ENCODE data around the gene PIN1.

PIN1 gene

DNA sequence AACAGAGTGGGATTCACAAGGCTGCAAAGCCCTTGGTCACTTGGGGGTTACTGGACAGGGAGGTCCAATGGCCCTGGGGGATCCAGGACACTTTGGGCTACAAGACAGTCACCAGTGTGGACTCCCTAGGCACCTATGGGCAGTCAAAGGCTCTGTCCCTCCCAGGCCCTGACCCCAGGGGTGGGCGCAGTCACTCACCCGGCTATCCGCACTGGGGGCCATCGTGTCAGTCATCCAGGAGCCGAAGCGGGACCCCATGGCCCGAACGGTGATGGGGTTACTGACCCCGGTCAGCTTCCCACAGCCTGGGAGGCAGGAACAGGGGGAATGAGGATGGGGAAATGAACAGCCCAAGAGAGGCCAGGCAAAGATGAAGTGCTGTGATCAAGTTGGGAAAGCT is 21.5 kb downstream of the PIN1 start:
- DNase-seq (ENCODE audit: low read depth, low spot score), result no peak

DNA sequence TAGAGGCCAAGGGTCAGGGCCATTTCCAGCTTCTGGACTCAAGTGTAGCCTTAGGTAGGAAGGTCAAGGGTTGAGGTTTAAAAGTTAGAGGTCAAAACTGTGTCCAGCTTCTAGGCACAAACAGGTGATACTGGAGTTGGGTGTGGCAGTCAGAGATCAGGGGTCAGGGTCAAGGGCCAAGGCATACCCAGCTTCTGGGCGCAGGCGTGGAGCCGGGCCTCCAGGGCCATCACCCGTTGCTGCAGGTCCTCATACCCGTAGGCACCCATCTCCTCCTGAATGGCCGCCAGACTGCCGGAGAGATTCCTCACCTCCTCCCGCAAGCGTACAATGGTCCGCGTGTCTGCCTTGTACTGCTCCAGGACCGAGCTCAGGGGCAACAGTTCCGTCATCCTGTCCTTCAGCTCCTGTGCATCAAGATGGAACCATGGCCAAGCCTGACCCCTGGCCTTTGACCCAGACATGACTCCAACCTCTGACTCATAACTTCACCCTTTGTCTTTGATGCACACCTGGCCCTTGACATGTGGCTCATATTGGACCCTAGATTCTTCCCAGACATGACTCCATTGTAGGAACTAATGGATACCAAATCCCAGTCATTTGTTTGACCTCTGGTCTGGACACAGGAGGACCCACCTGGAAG is 22.1 kb downstream of the PIN1 start:
- DNase-seq (ENCODE audit: low read depth, low spot score), result no peak

DNA sequence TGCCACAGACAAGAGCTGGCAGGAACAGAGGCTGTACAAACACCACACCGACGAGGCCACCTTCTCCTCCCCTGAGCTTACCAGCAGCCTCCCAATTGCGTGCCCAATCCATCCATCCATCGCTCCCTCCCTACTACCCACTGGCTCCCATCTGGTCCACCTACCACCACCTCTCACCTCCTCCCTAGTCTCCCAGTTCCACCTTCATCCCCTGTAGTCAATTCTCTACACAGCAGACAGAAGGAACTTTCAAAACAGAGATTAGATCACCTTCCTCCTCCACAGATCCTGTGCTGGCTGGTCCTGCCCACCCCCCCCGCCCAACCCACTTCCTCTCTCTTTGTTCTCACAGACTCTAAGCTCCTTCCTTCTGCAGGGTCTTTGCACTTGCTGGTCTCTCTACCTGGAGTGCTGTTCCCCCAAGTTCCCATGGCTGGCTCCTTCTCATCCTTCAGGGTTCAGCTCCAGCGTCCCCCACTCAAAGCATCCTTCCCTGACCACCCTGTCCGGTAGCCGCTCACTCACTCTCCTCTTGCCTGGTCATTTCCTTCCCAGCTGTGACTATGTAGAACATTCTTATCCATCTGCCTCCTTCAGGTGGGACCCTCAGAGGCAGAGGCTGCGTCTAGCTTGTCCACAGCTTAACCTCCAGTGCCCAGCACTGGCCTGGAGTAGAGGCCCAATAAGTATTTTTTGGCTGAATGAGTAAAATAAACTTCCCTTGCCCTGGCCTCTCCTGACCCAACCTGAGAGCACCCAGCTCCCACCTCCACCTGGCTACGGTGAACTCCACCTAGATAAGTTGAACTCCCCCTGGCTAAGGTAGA is 23.0 kb downstream of the PIN1 start:
- DNase-seq (ENCODE audit: low read depth, low spot score), result no peak

DNA sequence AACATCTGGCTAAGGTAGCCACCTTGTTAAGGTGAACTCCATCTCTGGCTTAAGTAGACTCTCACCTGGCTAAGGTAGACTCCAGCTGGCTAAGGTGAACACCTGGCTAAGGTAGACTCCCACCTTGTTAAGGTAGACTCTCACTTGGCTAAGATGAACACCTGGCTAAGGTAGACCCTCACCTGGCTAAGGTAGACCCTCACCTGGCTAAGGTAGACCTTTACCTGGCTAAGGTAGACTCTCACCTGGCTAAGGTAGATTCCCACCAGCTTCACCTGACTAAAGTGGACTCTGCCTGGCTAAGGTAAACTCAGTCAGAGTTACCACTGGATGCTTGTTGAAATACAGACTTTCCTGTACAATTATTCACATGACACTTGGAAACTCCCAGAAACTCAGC is 23.6 kb downstream of the PIN1 start:
- DNase-seq (ENCODE audit: low read depth, low spot score), result no peak

DNA sequence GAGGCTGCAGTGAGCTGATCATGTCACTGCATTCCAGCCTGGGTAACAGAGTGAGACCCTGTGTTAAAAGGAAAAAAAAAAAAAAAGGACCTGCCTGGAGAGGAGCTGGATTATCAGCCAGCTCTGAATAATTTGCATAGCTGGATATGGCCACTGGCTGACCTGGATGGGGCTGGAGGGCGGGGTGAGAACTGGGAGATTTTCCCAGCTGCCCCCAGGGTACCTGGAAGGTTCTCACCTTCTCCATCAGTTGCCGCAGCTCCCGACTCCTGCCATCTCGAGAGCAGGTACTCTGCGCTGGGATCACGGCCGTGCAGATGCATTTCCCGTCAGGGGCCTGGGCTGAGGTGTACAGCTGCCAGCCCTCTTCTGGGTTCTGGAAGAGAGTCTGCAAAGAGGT is 25.3 kb downstream of the PIN1 start:
- no peak for DNase-seq (ENCODE audit: low read depth, low spot score)

DNA sequence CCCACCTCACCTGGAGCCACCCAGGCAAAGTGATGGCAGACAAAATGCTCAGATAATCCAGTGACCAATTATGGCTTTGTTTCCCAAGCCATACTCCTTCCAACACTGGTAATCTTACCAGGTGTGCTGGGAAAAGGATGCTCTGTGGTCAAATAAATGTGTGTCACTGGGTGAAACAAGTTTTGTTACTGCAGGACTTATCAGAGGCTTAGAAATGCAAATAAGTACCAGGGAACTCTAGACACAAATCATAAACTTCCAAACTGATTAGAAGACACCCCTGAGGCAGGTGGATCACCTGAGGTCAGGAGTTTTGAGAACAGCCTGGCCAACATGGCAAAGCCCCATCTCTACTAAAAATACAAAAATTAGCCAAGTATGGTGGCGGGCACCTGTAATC is 26.4 kb downstream of the PIN1 start:
- no peak for DNase-seq (ENCODE audit: low read depth, low spot score)

DNA sequence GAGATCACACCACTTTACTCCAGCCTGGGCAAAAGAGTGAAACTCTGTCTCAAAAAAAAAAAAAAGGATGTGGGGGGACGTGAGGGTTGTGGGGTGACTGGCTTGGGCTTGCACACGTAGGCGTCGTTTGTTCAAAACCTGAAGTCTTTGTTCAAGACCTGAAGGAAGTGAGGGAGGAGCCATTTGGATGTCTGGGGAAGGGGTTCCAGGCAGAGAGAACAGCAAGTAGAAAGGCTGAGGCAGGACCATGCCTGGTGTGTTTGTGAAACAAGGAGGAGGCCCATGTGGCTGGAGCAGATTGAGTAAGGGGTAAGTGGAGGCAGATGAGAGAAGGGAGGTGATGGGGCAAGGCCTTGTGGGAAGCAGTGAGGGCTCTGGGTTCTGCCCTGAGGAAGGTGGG is 27.8 kb downstream of the PIN1 start:
- no peak for DNase-seq (ENCODE audit: low read depth, low spot score)

DNA sequence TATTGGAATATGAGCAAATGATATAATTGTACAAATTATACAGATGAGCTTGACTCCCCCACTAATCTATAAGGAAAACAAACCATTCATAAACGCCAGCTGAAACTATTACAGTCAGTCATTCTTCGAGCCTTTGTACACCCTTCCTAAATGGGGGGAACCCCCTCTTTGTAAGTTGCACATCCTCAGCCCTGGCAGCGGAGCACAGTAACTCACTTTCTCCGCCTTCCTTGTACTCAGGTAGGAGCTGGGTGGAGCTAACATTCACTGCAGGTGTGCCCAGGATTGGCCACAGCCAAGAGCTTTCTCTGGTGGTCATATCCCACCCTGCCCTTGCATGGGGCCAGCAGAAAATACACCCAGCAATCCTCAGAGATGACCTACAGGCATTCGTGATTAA is 28.6 kb downstream of the PIN1 start:
- DNase-seq (ENCODE audit: low read depth, low spot score), result no peak

DNA sequence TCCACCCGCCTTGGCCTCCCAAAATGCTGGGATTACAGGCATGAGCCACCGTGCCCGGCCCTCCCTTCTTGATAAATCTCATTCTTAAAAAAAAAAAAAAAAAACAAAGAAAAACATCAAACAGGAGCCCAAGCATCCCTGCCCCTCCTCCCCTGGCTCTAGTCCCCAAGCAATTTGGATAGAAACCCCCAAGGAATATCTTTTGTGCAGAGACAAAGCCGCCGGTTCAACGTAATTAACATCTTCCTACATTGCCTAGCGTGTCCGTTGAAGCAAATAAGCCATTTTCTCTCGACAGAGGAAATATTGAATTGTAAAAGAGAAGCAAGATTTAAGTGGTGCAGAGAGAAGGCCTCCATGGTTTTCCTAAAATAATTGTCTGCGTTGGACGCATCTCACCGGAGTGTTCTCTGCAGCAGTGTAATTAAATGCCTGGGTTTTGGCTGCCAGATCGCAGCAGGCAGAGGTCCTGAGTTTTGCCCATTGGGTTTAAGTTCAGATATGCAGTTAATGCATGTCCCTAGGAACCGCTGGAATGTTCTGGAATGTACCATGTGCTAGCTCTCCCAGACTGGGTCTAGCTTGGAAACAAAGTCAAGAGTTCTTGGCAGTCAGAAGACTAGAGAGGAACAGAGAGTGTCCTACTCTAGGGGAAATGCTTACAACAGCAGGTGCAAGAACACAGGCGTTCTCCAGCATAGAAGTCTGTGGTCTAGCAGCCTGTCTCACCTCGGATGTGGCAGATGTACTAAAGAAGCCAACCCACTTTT is 30.8 kb downstream of the PIN1 start:
- DNase-seq (ENCODE audit: low read depth, low spot score), result peak; percentile 27

DNA sequence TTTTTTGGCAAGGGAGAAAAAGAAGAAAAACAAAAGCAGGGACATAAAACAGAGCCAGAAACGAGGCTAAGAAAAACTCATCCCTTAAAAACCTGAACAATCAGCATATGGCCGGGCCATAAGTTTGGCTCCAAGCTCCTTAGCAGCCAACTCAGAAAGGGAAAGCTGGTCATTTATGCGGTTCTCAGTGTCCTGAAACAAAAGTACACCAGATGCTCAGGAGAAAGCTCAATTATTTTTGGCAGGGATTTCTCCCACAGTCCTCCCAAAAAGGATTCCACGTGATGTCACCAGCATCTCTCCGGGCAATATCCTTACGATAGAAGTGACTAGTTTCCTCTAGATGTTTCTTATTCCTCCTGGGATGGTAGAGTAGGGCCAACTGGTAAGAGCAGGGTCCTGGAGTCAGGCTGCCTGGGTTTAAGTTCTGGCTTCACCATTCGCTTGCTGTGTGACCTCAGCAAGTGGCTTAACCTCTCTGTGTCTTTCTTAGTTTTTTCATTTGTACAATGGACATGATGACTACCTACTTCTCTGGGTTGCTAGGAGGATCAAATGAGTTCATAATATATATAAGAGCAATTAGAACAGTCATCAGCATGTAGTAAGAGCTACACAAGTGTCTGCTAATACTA is 34.0 kb downstream of the PIN1 start:
- no peak for DNase-seq (ENCODE audit: low read depth, low spot score)

DNA sequence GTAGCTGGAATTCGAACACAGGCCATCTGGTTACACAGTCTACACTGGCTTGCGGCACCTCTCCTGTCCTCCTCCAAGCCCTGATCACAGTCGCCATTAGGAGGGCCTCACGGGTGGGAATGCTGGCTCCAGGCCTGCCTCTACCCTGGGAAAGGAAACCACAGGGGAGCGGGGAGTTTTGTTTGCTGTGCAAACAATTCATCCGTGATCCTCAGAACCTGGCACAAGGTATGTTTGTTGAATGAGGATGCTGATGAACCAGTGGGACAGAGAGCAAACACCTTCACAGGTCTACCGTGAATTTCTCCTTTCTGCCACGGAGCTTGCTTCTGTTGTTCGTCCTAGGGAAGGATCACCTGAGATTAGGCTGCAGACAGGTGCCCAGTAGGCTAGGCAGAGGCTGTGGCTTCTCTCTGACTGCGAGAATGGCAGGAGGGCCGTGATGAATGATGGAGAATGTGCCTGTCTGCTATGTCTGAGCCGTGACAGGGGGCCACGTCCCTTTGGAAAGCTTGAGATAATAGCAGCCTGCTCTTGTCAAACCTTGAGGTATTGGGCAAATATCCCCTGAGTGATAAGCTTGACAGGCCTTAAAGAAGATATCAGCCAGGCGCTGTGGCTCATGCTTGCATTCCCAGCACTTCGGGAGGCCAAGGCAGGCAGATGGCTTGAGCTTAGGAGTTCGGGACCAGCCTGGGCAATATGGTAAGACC is 36.7 kb downstream of the PIN1 start:
- no peak for DNase-seq (ENCODE audit: low read depth, low spot score)

DNA sequence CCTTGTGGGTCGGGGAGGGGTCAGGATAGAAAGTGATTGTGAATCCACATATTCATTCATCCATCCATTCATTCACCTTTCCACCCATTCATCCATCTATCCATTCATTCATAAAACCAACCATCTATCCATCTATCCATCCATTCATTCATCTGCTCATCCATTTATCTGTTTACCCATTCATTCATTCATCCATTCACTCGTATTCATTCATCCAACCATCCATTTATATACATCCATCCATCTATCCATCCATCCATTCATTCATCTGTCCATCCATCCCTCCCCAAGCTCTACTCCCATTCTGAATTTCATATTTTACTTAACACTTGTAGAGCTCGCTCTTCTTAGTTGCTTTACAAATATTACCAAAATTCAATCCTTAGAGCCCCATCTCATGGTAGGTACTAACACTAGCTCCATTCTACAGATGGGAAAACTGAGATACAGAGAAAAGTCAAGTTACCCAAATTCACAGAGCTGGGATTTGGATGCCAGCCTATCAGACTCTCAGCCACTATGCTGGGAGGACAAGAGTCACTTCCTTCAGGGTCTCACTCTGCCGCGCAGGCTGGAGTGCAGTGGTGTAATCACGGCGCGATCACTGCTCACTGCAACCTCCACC is 37.6 kb downstream of the PIN1 start:
- no peak for DNase-seq (ENCODE audit: low read depth, low spot score)

DNA sequence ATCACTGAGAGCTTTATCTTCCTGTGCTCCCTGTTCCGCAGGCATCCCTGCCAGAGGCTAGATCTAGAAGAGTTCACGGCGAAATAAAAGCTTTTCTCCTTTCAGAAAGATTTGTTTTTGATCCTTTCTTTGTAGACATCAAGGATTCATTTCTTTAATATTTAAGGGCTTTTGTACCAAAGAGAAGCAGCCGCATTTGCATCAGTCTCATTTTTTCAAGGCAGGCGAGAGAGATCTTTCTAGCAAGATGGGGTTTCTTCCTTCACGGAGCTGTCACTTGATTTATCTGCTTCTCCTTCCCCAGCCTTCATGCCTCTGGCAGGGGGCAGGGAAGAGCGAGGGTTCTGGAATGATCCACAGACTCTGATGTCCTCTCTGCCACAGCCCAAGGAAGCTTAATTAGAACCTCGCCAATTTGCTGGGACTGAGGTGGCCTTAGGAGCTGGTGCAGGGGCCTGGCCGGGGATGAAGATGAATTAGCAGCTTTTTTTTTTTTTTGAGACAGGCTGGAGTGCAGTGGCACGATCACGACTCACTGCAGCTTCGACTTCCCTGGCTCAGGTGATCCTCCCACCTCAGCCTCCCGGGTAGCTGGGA is 40.0 kb downstream of the PIN1 start:
- no peak for DNase-seq (ENCODE audit: low read depth, low spot score)

DNA sequence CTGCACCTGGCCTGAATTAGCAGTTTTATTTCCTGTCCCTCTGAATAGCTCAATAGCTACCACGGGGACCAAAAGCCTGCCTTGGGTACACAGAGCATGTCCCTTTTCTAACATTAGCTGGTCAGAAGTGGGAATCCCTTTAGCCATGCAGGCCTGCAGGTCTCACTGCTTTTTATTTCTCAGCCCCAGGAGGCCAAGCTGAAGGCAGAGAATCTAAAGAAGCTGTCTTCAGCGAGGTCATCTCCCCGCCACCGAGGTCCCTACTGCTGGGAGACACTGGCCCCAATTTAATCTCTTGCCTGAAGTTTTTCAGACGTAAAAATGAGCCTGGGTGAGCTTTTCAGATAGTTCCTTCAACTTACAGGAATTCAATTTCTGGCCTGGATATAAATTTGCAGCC is 40.7 kb downstream of the PIN1 start:
- DNase-seq (ENCODE audit: low read depth, low spot score), result no peak

DNA sequence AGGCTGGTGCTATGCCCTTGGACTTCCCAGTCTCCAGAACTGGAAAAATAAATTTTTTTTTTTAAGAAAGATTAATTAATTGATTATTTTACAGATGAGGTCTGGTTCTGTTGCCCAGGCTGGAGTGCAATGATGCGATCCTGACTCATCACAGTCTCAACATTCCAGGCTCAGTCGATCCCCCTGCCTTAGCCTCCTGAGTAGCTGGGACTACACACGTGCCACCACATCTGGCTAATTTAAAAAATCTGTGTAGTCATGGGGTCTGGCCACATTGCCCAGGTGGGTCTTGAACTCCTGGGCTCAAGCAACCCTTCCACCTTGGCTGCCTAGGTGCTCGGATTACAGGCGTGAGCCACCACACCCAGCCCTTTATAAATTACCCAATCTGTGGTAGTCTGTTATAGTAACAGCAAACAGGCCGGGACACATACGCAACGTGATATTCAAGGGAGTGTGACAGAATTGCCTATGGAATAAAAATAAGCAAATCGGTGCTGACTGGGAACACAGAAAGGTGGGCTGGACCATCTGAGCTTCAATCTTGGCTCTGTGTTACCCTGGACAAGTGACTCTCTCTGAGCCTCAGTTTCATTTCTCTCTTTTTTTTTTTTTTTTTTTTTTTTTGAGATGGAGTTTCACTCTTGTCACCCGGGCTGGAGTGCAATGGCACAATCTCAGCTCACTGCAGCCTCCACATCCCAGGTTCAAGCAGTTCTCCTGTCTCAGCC is 42.8 kb downstream of the PIN1 start:
- peak; percentile 31 for DNase-seq (ENCODE audit: low read depth, low spot score)

DNA sequence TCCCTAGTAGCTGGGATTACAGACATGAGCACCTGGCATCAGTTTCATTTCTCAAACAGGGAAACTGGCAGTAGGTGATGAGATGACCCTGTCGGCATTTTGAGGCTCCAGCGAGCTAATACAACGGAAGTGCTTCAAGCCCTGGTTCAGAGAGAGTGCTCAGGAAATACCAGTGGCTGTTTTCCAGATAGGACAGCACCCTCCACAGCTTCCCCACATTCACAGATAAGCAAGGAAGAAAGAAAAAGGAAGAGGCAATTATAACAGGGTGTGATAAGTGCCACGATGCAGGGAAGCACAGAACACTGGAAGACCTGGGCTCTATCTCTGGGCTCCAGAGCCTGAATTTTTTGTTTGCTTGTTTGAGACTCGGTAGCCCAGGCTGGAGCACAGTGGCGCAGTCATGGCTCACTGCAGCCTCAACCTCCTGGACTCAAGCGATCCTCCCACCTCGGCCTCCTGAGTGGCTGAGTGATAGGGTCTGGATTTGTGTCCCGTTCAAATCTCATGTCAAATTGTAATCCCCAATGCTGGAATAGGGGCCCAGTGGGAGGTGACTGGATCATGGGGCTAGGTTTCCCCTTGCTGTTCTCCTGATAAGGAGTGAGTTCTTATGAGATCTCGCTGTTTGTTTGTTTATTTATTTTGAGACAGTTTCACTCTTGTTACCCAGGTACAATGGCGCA is 43.5 kb downstream of the PIN1 start:
- peak; percentile 44 for DNase-seq (ENCODE audit: low read depth, low spot score)

DNA sequence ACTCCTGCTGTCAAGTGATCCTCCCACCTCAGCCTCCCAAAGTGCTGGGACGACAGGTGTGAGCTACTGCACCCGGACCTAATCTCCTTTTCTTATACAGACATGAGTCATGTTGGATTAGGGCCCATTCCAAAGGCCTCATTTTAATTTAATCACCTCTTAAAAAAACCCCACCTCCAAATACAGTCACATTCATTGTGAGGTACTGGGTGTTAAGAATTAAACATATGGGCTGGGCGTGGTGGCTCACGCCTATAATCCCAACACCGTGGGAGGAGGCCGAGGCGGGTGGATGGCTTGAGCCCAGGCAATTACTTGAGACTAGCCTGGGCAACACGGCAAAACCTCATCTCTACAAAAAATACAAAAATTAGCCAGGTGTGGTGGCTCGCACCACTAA is 46.6 kb downstream of the PIN1 start:
- DNase-seq (ENCODE audit: low read depth, low spot score), result no peak

DNA sequence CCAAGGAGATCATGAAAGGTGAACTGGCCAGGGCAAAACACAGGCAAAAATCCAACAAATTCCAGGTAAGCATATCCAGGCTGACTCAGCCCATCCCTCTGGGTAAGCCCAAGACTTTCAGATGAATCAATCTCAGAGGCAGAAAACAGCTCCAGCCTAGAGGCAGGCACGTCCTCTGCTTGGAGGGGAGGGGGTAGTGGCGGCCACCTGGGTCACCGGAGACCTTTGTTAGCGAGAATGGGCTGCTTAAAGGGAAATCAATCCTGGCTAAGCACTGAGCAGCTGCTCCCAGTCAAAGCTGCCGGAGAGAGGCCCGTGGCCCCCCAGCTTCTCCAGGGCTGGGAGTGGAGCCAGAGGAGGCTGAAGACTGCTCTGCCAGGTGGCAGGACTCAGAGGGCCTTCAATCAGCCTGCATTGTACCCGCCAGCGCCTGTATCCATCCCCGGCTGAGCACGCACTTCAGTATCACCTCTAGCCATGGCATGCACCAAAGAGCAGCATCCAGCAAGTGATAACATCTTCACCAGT is 48.2 kb downstream of the PIN1 start:
- peak; percentile 45 for DNase-seq (ENCODE audit: low read depth, low spot score)

DNA sequence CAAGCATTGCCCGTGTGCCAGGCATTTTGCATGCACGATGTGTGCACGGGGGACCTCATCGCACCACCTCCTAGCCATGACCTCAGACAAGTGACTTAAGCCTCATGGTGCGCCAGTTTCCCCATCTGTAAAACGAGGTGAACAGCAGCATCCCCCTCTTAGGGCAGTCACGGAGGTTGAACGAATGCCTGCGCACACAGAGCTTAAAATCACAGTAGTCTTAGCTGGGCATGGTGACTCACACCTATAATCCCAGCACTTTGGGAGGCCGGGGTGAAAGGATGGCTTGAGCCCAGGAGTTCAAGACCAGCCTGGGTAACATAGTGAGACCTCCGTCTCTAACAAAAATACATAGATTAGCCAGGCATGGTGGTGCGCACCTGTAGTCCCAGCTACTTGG is 48.6 kb downstream of the PIN1 start:
- DNase-seq (ENCODE audit: low read depth, low spot score), result no peak
